Activated CD8-positive, alpha-beta T cell treated with anti-CD3 and anti-CD28 coated beads, Interleukin-2, amount 10 ng/mL, durations not matched to agents 7 days and 5 days (primary cell): ENCODE results near the gene NCOA4. TPM values are rescaled to one million over a fixed set of nuclear protein-coding genes. Genes with fewer than 3 reads are reported as not detected.

Experiments used
- ATAC-seq: fragments of 150-1000 bp; cut with Tn5 transposase; one replicate; pipeline ENCODE4 v1.10.0; 2021; ENCODE audit warnings: moderate library complexity
- CTCF ChIA-PET: fragments of 350-600 bp; sonication (Branson Sonifier 250); formaldehyde crosslinking; loops from one replicate; lab custom pipeline; 2021; ENCODE audit warnings: antibody characterized with exemption; lab: Charles Lee
- POLR2A ChIA-PET: fragments of 350-600 bp; sonication (Branson Sonifier 250); formaldehyde crosslinking; loops from one replicate; lab custom pipeline; 2021; ENCODE audit warnings: antibody characterized with exemption; lab: Charles Lee
- DNase-seq: peaks from one replicate; pipeline ENCODE4 v3.0.0-alpha.2; 2020
- H3K27ac Mint-ChIP-seq: one replicate; pipeline ENCODE4 v1.8.0; 2021; ENCODE audit warnings: mild to moderate bottlenecking, mixed read lengths
- H3K27me3 Mint-ChIP-seq: one replicate; pipeline ENCODE4 v1.8.0; 2021; ENCODE audit warnings: low read depth, mixed read lengths
- H3K36me3 Mint-ChIP-seq: one replicate; pipeline ENCODE4 v1.8.0; 2021; ENCODE audit warnings: low read depth, mixed read lengths
- H3K4me1 Mint-ChIP-seq: one replicate; pipeline ENCODE4 v1.8.0; 2021; ENCODE audit warnings: low read depth, mixed read lengths
- H3K4me3 Mint-ChIP-seq: one replicate; pipeline ENCODE4 v1.8.0; 2021; ENCODE audit warnings: mild to moderate bottlenecking, mixed read lengths
- H3K9me3 Mint-ChIP-seq: one replicate; pipeline ENCODE4 v1.8.0; 2022; ENCODE audit warnings: mixed read lengths; ENCODE audit not compliant: insufficient read depth
- total RNA-seq, 2 experiments: library from RNA; stranded (reverse); gene quantifications; one replicate each; pipeline ENCODE4 v1.2.3, GENCODE V29; 2021

Gene NCOA4
- total RNA-seq, 2 experiments from 2014 or later: 119 to 120 TPM

GRCh38 chr10:46026106-46026505 is 4.3 kb downstream of the NCOA4 start:
- Mint-ChIP-seq H3K36me3 (peaks cover 21% of the 10 kb centered on the region), H3K4me1 (peaks cover 76% of the 10 kb centered on the region), H3K9me3 (no peaks in the 10 kb centered on the region), H3K27ac (no peak overlapping the region), H3K27me3 (no peaks in the 10 kb centered on the region), H3K4me3 (no peak overlapping the region)
- CTCF ChIA-PET: no interaction called here
- no peak for DNase-seq
- ATAC-seq: no peak
- POLR2A ChIA-PET: no interaction called here

GRCh38 chr10:46025406-46025805 is 5.0 kb downstream of the NCOA4 start:
- Mint-ChIP-seq H3K9me3 (no peaks in the 10 kb centered on the region), H3K4me1 (peaks cover 78% of the 10 kb centered on the region), H3K4me3 (no peak overlapping the region), H3K27me3 (no peaks in the 10 kb centered on the region), H3K27ac (no peak overlapping the region), H3K36me3 (peaks cover 21% of the 10 kb centered on the region)
- ChIA-PET CTCF (no interaction called here), POLR2A (no interaction called here)
- no peak for ATAC-seq
- no peak for DNase-seq

GRCh38 chr10:46024948-46025347 is 5.5 kb downstream of the NCOA4 start:
- ATAC-seq: no peak
- Mint-ChIP-seq H3K4me1 (peaks cover 83% of the 10 kb centered on the region), H3K27ac (no peak overlapping the region), H3K4me3 (no peak overlapping the region), H3K36me3 (peaks cover 21% of the 10 kb centered on the region), H3K9me3 (no peaks in the 10 kb centered on the region), H3K27me3 (no peaks in the 10 kb centered on the region)
- no peak for DNase-seq
- ChIA-PET POLR2A (no interaction called here), CTCF (interaction anchor here (1.1 kb wide), 1 partner anchor 9 kb away, joined by 3 read pairs; no protein-coding TSS in a partner anchor)

- H3K36me3 Mint-ChIP-seq: peaks cover 22% of the 10 kb centered on the region
- H3K27me3 Mint-ChIP-seq: no peaks in the 10 kb centered on the region
- H3K4me3 Mint-ChIP-seq: peak overlapping the region; percentile 79
- POLR2A ChIA-PET: interaction anchor here (0.6 kb wide), 1 partner anchor 72 kb away, joined by 3 read pairs; no protein-coding TSS in a partner anchor
- peak; percentile 83 for DNase-seq
- CTCF ChIA-PET: interaction anchor here (1.0 to 1.3 kb wide), 5 partner anchors 10 to 788 kb away, joined by 3 read pairs; no protein-coding TSS in a partner anchor
- H3K27ac Mint-ChIP-seq: peak overlapping the region; percentile 49
- H3K9me3 Mint-ChIP-seq: no peaks in the 10 kb centered on the region
- ATAC-seq: peak; percentile 99
- peaks cover 85% of the 10 kb centered on the region for H3K4me1 Mint-ChIP-seq
Observed at GRCh38 chr10:46022978-46023702, 7.3 kb downstream of the NCOA4 start.

GRCh38 chr10:46020344-46020657 is 10.1 kb downstream of the NCOA4 start:
- Mint-ChIP-seq H3K27ac (no peak overlapping the region), H3K27me3 (no peaks in the 10 kb centered on the region), H3K4me1 (peaks cover 60% of the 10 kb centered on the region), H3K9me3 (no peaks in the 10 kb centered on the region), H3K4me3 (no peak overlapping the region), H3K36me3 (peaks cover 24% of the 10 kb centered on the region)
- DNase-seq (no peak), ATAC-seq (no peak)
- ChIA-PET CTCF (interaction anchor here (1.2 to 7.2 kb wide), 2 partner anchors 9 to 770 kb away, joined by 3 to 52 read pairs; partner anchors contain the start of gene NCOA4), POLR2A (interaction anchor here (1.5 kb wide), 2 partner anchors 10 to 19 kb away, joined by 3 to 4 read pairs; partner anchors contain the start of gene NCOA4)

GRCh38 chr10:46019569-46020343 is 10.7 kb downstream of the NCOA4 start:
- ATAC-seq: no peak
- Mint-ChIP-seq H3K27ac (peak overlapping the region; percentile 67), H3K9me3 (no peaks in the 10 kb centered on the region), H3K36me3 (peaks cover 28% of the 10 kb centered on the region), H3K4me1 (peaks cover 58% of the 10 kb centered on the region), H3K4me3 (no peak overlapping the region), H3K27me3 (no peaks in the 10 kb centered on the region)
- CTCF ChIA-PET: interaction anchor here (1.2 to 7.2 kb wide), 2 partner anchors 9 to 769 kb away, joined by 3 to 52 read pairs; partner anchors contain the start of gene NCOA4
- no peak for DNase-seq
- POLR2A ChIA-PET: interaction anchor here (1.5 kb wide), 2 partner anchors 10 to 18 kb away, joined by 3 to 4 read pairs; partner anchors contain the start of gene NCOA4

- H3K27ac Mint-ChIP-seq: no peak overlapping the region
- DNase-seq (no peak), ATAC-seq (no peak)
- no peaks in the 10 kb centered on the region for H3K27me3 Mint-ChIP-seq
- ChIA-PET POLR2A (interaction anchor here (1.5 kb wide), 2 partner anchors 11 to 17 kb away, joined by 3 to 4 read pairs; partner anchors contain the start of gene NCOA4), CTCF (interaction anchor here (7.2 kb wide), 1 partner anchor 10 kb away, joined by 52 read pairs; the partner anchor contains the start of gene NCOA4)
- H3K4me1 Mint-ChIP-seq: peaks cover 55% of the 10 kb centered on the region
- no peaks in the 10 kb centered on the region for H3K9me3 Mint-ChIP-seq
- H3K4me3 Mint-ChIP-seq: no peak overlapping the region
- H3K36me3 Mint-ChIP-seq: peaks cover 34% of the 10 kb centered on the region
Observed at GRCh38 chr10:46019177-46019528, 11.3 kb downstream of the NCOA4 start.

- DNase-seq: no peak
- ChIA-PET CTCF (interaction anchor here (0.8 to 7.2 kb wide), 2 partner anchors 10 to 784 kb away, joined by 3 to 52 read pairs; partner anchors contain the start of gene NCOA4), POLR2A (no interaction called here)
- H3K4me3 Mint-ChIP-seq: no peak overlapping the region
- H3K36me3 Mint-ChIP-seq: peaks cover 35% of the 10 kb centered on the region
- H3K27me3 Mint-ChIP-seq: no peaks in the 10 kb centered on the region
- no peak overlapping the region for H3K27ac Mint-ChIP-seq
- no peak for ATAC-seq
- no peaks in the 10 kb centered on the region for H3K9me3 Mint-ChIP-seq
- H3K4me1 Mint-ChIP-seq: peaks cover 50% of the 10 kb centered on the region
Observed at GRCh38 chr10:46018453-46019176, 11.8 kb downstream of the NCOA4 start.

- H3K4me1 Mint-ChIP-seq: peaks cover 41% of the 10 kb centered on the region
- DNase-seq: no peak
- H3K27me3 Mint-ChIP-seq: no peaks in the 10 kb centered on the region
- no peak for ATAC-seq
- no peaks in the 10 kb centered on the region for H3K9me3 Mint-ChIP-seq
- POLR2A ChIA-PET: no interaction called here
- CTCF ChIA-PET: interaction anchor here (7.2 kb wide), 1 partner anchor 11 kb away, joined by 52 read pairs; the partner anchor contains the start of gene NCOA4
- peaks cover 42% of the 10 kb centered on the region for H3K36me3 Mint-ChIP-seq
- H3K4me3 Mint-ChIP-seq: no peak overlapping the region
- no peak overlapping the region for H3K27ac Mint-ChIP-seq
Observed at GRCh38 chr10:46017733-46018132, 12.7 kb downstream of the NCOA4 start.

GRCh38 chr10:46016811-46017210 is 13.6 kb downstream of the NCOA4 start:
- peaks cover 35% of the 10 kb centered on the region for H3K4me1 Mint-ChIP-seq
- H3K36me3 Mint-ChIP-seq: peaks cover 43% of the 10 kb centered on the region
- no peak overlapping the region for H3K4me3 Mint-ChIP-seq
- H3K27me3 Mint-ChIP-seq: no peaks in the 10 kb centered on the region
- ATAC-seq (no peak), DNase-seq (no peak)
- POLR2A ChIA-PET: no interaction called here
- CTCF ChIA-PET: interaction anchor here (1.1 to 7.2 kb wide), 2 partner anchors 8 to 12 kb away, joined by 3 to 52 read pairs; partner anchors contain the start of gene NCOA4
- H3K27ac Mint-ChIP-seq: no peak overlapping the region
- H3K9me3 Mint-ChIP-seq: no peaks in the 10 kb centered on the region

- CTCF ChIA-PET: interaction anchor here (1.1 to 7.2 kb wide), 2 partner anchors 8 to 13 kb away, joined by 3 to 52 read pairs; partner anchors contain the start of gene NCOA4
- Mint-ChIP-seq H3K4me1 (peaks cover 31% of the 10 kb centered on the region), H3K4me3 (no peak overlapping the region), H3K9me3 (no peaks in the 10 kb centered on the region), H3K27me3 (no peaks in the 10 kb centered on the region), H3K36me3 (peaks cover 46% of the 10 kb centered on the region), H3K27ac (no peak overlapping the region)
- no peak for DNase-seq
- no peak for ATAC-seq
- POLR2A ChIA-PET: no interaction called here
Observed at GRCh38 chr10:46016190-46016589, 14.2 kb downstream of the NCOA4 start.
